Erythroblast (primary cell): Measurements from ENCODE around the gene NXNL2.

ENCODE experiments used
- GATA1 ChIP-seq: IDR thresholded peaks from 2 replicates; pipeline ENCODE4 v1.6.1; 2011; ENCODE audit warnings: low read depth, mild to moderate bottlenecking, control low read depth, low read length, moderate library complexity
- POLR2A ChIP-seq: IDR thresholded peaks from 2 replicates; pipeline ENCODE4 v1.6.1; 2011; ENCODE audit warnings: mild to moderate bottlenecking, low read length

- no peak for TF ChIP-seq POLR2A
- TF ChIP-seq GATA1, result no peak
Measured at GRCh38 chr9:88498880-88499279, 36.1 kb upstream of the NXNL2 start.
